Measurements from ENCODE around the gene NAE1.
"Not testable (repeated sequence)": the region's sequence is repeated elsewhere in the genome, so short reads cannot be mapped to it uniquely, and the experiment has no call there.

NAE1 gene

GRCh38 chr16:66810391-66810790, 20.4 kb downstream of the NAE1 start:
- no peak for TF ChIP-seq CTCF (IDR thresholded peaks at IDR 0.05)
- no peak for DNase-seq (ENCODE audit: low spot score)
- H3K4me3 ChIP-seq, result no peak overlapping the region
- H3K27ac ChIP-seq, result no peak overlapping the region

- DNase-seq (ENCODE audit: low spot score), result no peak
- Histone ChIP-seq H3K4me3 (no peak overlapping the region), H3K27ac (no peak overlapping the region)
- TF ChIP-seq CTCF (IDR thresholded peaks at IDR 0.05), result no peak
Measured at GRCh38 chr16:66809765-66810164, 21.0 kb downstream of the NAE1 start.

- TF ChIP-seq CTCF (IDR thresholded peaks at IDR 0.05), result no peak
- no peak overlapping the region for H3K27ac ChIP-seq
- no peak for DNase-seq (ENCODE audit: low spot score)
- no peak overlapping the region for H3K4me3 ChIP-seq
Measured at GRCh38 chr16:66802159-66802558, 28.6 kb downstream of the NAE1 start.

GRCh38 chr16:66801320-66802105, 29.3 kb downstream of the NAE1 start, which contains the start of gene TERB1:
TSS of gene TERB1 (minus strand) at chr16:66801584. CDS start at chr16:66796798, 4,786 bp downstream.
- no peak within 1 kb of the TSS for H3K4me3 ChIP-seq
- H3K27ac ChIP-seq, result no peak within 1 kb of the TSS
- TF ChIP-seq CTCF (IDR thresholded peaks at IDR 0.05), result no peak
- no peak for DNase-seq (ENCODE audit: low spot score)

GRCh38 chr16:66800856-66801255, 29.9 kb downstream of the NAE1 start:
- no peak overlapping the region for H3K27ac ChIP-seq
- DNase-seq (ENCODE audit: low spot score), result no peak
- no peak for TF ChIP-seq CTCF (IDR thresholded peaks at IDR 0.05)
- H3K4me3 ChIP-seq, result no peak overlapping the region

- Histone ChIP-seq H3K4me3 (no peak overlapping the region), H3K27ac (no peak overlapping the region)
- no peak for DNase-seq (ENCODE audit: low spot score)
- TF ChIP-seq CTCF (IDR thresholded peaks at IDR 0.05), result no peak
Measured at GRCh38 chr16:66798161-66798560, 32.6 kb downstream of the NAE1 start.

- DNase-seq (ENCODE audit: low spot score); H3K4me3 ChIP-seq: not testable (repeated sequence)
Measured at GRCh38 chr16:66793984-66794383, 36.8 kb downstream of the NAE1 start.

More at GRCh38 chr16:66793984-66794383, 36.8 kb downstream of the NAE1 start:
- H3K27ac ChIP-seq, result not testable (repeated sequence)

Measured in coronary artery (tissue), 2 donors.